ENCODE results near the gene IQCM.

IQCM gene

GRCh38 chr4:149815743-149816142, at the start of gene IQCM:
IQCM (minus strand) TSS chr4:149815843; CDS start chr4:149742691, 73,152 bp downstream.
- no peak for DNase-seq

GRCh38 chr4:149857446-149857845, 41.8 kb upstream of the IQCM start:
- no peak for DNase-seq

- peak; percentile 4 for DNase-seq
Measured at GRCh38 chr4:149845743-149846142, 30.1 kb upstream of the IQCM start.

GRCh38 chr4:149841686-149842085, 26.0 kb upstream of the IQCM start:
- DNase-seq: no peak

GRCh38 chr4:149838036-149838435, 22.4 kb upstream of the IQCM start:
- DNase-seq: no peak

- no peak for DNase-seq
Measured at GRCh38 chr4:149836546-149836945, 20.9 kb upstream of the IQCM start.

- no peak for DNase-seq
Measured at GRCh38 chr4:149835280-149835679, 19.6 kb upstream of the IQCM start.

- DNase-seq: no peak
Measured at GRCh38 chr4:149831656-149832208, 16.1 kb upstream of the IQCM start.

- DNase-seq: no peak
Measured at GRCh38 chr4:149830823-149831222, 15.2 kb upstream of the IQCM start.

GRCh38 chr4:149825336-149825735, 9.7 kb upstream of the IQCM start:
- DNase-seq: no peak

- DNase-seq: no peak
Measured at GRCh38 chr4:149823769-149824221, 8.2 kb upstream of the IQCM start.

- no peak for DNase-seq
Measured at GRCh38 chr4:149801416-149801815, 14.2 kb downstream of the IQCM start.

GRCh38 chr4:149799546-149799945, 16.1 kb downstream of the IQCM start:
- no peak for DNase-seq

- no peak for DNase-seq
Measured at GRCh38 chr4:149796381-149796780, 19.3 kb downstream of the IQCM start.

- no peak for DNase-seq
Measured at GRCh38 chr4:149795256-149795655, 20.4 kb downstream of the IQCM start.

GRCh38 chr4:149794352-149794751, 21.3 kb downstream of the IQCM start:
- DNase-seq: no peak

GRCh38 chr4:149793459-149793858, 22.2 kb downstream of the IQCM start:
- DNase-seq: no peak

- DNase-seq: no peak
Measured at GRCh38 chr4:149791851-149792250, 23.8 kb downstream of the IQCM start.

- DNase-seq: no peak
Measured at GRCh38 chr4:149790172-149790907, 25.3 kb downstream of the IQCM start.

- DNase-seq: no peak
Measured at GRCh38 chr4:149788300-149788699, 27.3 kb downstream of the IQCM start.

- no peak for DNase-seq
Measured at GRCh38 chr4:149785696-149786431, 29.8 kb downstream of the IQCM start.

- no peak for DNase-seq
Measured at GRCh38 chr4:149784018-149784417, 31.6 kb downstream of the IQCM start.

GRCh38 chr4:149781150-149781549, 34.5 kb downstream of the IQCM start:
- no peak for DNase-seq

GRCh38 chr4:149768477-149768876, 47.2 kb downstream of the IQCM start:
- no peak for DNase-seq
